ENCODE measurements around the gene CNKSR2. TPM values are rescaled to one million over a fixed set of nuclear protein-coding genes. Genes with fewer than 3 reads are reported as not detected.

Gene CNKSR2
- total RNA-seq, 1 experiment from 2014 or later, result 52.9 TPM

- Histone ChIP-seq H3K23me2 (ENCODE audit: insufficient read length, low read depth, low read length, poor library complexity, severe bottlenecking) (no peaks in the 10 kb centered on the region), H4K20me1 (ENCODE audit: control insufficient read depth, insufficient read depth, insufficient read length) (no peaks in the 10 kb centered on the region), H2BK12ac (ENCODE audit: insufficient read length, low read depth, low read length) (no peak overlapping the region), H3K79me2 (ENCODE audit: insufficient read depth, low read length) (no peaks in the 10 kb centered on the region), H2BK20ac (ENCODE audit: low read depth, low read length, poor library complexity, severe bottlenecking) (no peak overlapping the region), H3K23ac (ENCODE audit: insufficient read length, low read depth, low read length) (no peak overlapping the region), H4K91ac (ENCODE audit: insufficient read length, low read depth, low read length) (no peak overlapping the region), H3K18ac (ENCODE audit: insufficient read length, low read depth, low read length) (no peak overlapping the region), H2BK15ac (ENCODE audit: low read depth, low read length) (no peak overlapping the region), H4K5ac (ENCODE audit: insufficient read length, low read depth, low read length) (no peak overlapping the region), H3K9ac (ENCODE audit: extremely low read depth, insufficient read length, low read length) (no peak overlapping the region), H3K27ac (ENCODE audit: insufficient read length, low read depth, low read length) (no peak overlapping the region), H2AK5ac (ENCODE audit: insufficient read length, low read length) (no peak overlapping the region), H3K56ac (ENCODE audit: insufficient read length, low read depth, low read length) (no peak overlapping the region), H2BK120ac (ENCODE audit: low read depth, low read length, poor library complexity, severe bottlenecking) (no peak overlapping the region), H3K9me3 (ENCODE audit: control insufficient read depth, low read depth, low read length) (no peaks in the 10 kb centered on the region), H3K4ac (ENCODE audit: low read depth, low read length) (no peak overlapping the region), H2BK5ac (ENCODE audit: insufficient read length, low read length) (no peak overlapping the region), H2AFZ (ENCODE audit: low read length) (no peak overlapping the region), H3K4me2 (ENCODE audit: insufficient read depth, insufficient read length, low read length) (no peak overlapping the region), H3K14ac (ENCODE audit: insufficient read depth, low read length) (no peak overlapping the region), H4K8ac (replicated peaks; ENCODE audit: insufficient read length, low read depth, low read length) (no peak overlapping the region), H3K27me3 (ENCODE audit: insufficient read depth, low read length) (no peaks in the 10 kb centered on the region), H3K79me1 (ENCODE audit: insufficient read depth, low read depth, low read length, poor library complexity, severe bottlenecking) (no peaks in the 10 kb centered on the region), H3T11ph (ENCODE audit: low read length) (no peak overlapping the region), H3K4me1 (ENCODE audit: insufficient read depth, low read length) (no peaks in the 10 kb centered on the region; the same call in 1 of the 2 replicates)
- peaks cover 0 to 6% of the 10 kb centered on the region in 2 experiments; a peak in 2 of 5 replicates for H3K9me3 Mint-ChIP-seq
- WGBS (ENCODE audit: extremely low coverage, insufficient read length, low lambda C conversion rate), result no CpG with 5 or more reads among the region's 3 CpGs
- H3K4me1 Mint-ChIP-seq, result peaks cover 33 to 37% of the 10 kb centered on the region in 2 experiments
- H3K36me3 Mint-ChIP-seq (ENCODE audit: insufficient read depth in 1 of 3, low read depth in 3 of 3), result no peaks in the 10 kb centered on the region
- TF ChIP-seq CTCF (conservative IDR thresholded peaks at IDR 0.05), result no peak
- no peaks in the 10 kb centered on the region for H3K27me3 Mint-ChIP-seq (ENCODE audit: low read depth)
- H3K4me3 Mint-ChIP-seq, result no peak overlapping the region
- DNase-seq, result no peak
- peak overlapping the region in 1 of 3 experiments; percentile 44; a peak in 1 of 7 replicates for H3K27ac Mint-ChIP-seq
These were observed 24.2 kb downstream of the CNKSR2 start for GRCh38 chrX:21398426-21398825.
